GM12878 (cell line): ENCODE results near the gene TSHR. TPM values are rescaled to one million over a fixed set of nuclear protein-coding genes. Genes with fewer than 3 reads are reported as not detected.
A peak's percentile ranks its signal among the peaks of the same experiment; 100 is the strongest.

Experiments used
- BCL11A ChIP-seq: IDR thresholded peaks from 2 replicates; pipeline ENCODE4 v1.6.1; 2011; ENCODE audit warnings: low read depth, low read length
- ELK1 ChIP-seq: IDR thresholded peaks from 2 replicates; pipeline ENCODE4 v1.6.1; 2012; ENCODE audit warnings: low read depth, low read length, improper control_type of control experiment
- GATAD2B ChIP-seq: fragments of 450-650 bp; conservative IDR thresholded peaks from 2 replicates; pipeline ENCODE4 v1.6.1; 2017; ENCODE audit warnings: low read depth, mild to moderate bottlenecking, moderate library complexity
- HDAC2 ChIP-seq: fragments of 200-600 bp; sonication (generic); IDR thresholded peaks from 2 replicates; pipeline ENCODE4 v1.6.1; 2017
- HDAC6 ChIP-seq: fragments of 200-600 bp; sonication (generic); IDR thresholded peaks from one replicate; pipeline ENCODE4 v1.8.0; 2017; ENCODE audit warnings: antibody characterized with exemption; ENCODE audit not compliant: unreplicated experiment
- MAX ChIP-seq: IDR thresholded peaks from 2 replicates; pipeline ENCODE4 v1.6.1; 2012; ENCODE audit warnings: low read depth, low read length, improper control_type of control experiment
- MEF2A ChIP-seq: IDR thresholded peaks from 2 replicates; pipeline ENCODE4 v1.6.1; 2011; ENCODE audit warnings: low read depth, mild to moderate bottlenecking, low read length, moderate library complexity; ENCODE audit not compliant: insufficient read depth
- MTA2 ChIP-seq: fragments of 450-650 bp; IDR thresholded peaks from 2 replicates; pipeline ENCODE4 v1.6.1; 2016; ENCODE audit warnings: low read depth, mild to moderate bottlenecking, moderate library complexity
- MTA3 ChIP-seq: IDR thresholded peaks from 2 replicates; pipeline ENCODE4 v1.6.1; 2012; ENCODE audit warnings: low read length, inconsistent platforms, borderline replicate concordance
- PAX8 ChIP-seq: fragments of 450-650 bp; IDR thresholded peaks from 2 replicates; pipeline ENCODE4 v1.6.1; 2017; ENCODE audit warnings: mild to moderate bottlenecking, moderate library complexity
- POLR2AphosphoS2 ChIP-seq: IDR thresholded peaks from 2 replicates; pipeline ENCODE4 v1.6.1; 2011; ENCODE audit warnings: low read depth, mild to moderate bottlenecking, low read length, improper control_type of control experiment, moderate library complexity
- POLR2AphosphoS5 ChIP-seq: IDR thresholded peaks from 2 replicates; pipeline ENCODE4 v1.6.1; 2011; ENCODE audit warnings: mild to moderate bottlenecking, low read length, inconsistent platforms
- RAD21 ChIP-seq: IDR thresholded peaks from 2 replicates; pipeline ENCODE4 v1.6.1; 2011; ENCODE audit warnings: mild to moderate bottlenecking, low read depth, low read length, moderate library complexity; ENCODE audit not compliant: insufficient read depth
- RCOR1 ChIP-seq: conservative IDR thresholded peaks from 2 replicates; pipeline ENCODE4 v1.6.1; 2012; ENCODE audit warnings: low read depth, low read length, improper control_type of control experiment
- REST ChIP-seq: IDR thresholded peaks from 2 replicates; pipeline ENCODE4 v1.6.1; 2012; ENCODE audit warnings: mild to moderate bottlenecking, low read depth, low read length
- RFX5 ChIP-seq: IDR thresholded peaks from 2 replicates; pipeline ENCODE4 v1.6.1; 2011; ENCODE audit warnings: low read depth, low read length, improper control_type of control experiment
- RUNX3 ChIP-seq: IDR thresholded peaks from 2 replicates; pipeline ENCODE4 v1.6.1; 2012; ENCODE audit warnings: low read length, inconsistent platforms
- SIN3A ChIP-seq: IDR thresholded peaks from 2 replicates; pipeline ENCODE4 v1.6.1; 2012; ENCODE audit warnings: low read depth, low read length, improper control_type of control experiment
- SMARCA5 ChIP-seq: fragments of 450-650 bp; IDR thresholded peaks from 2 replicates; pipeline ENCODE4 v1.6.1; 2017; ENCODE audit warnings: mild to moderate bottlenecking
- TARDBP ChIP-seq: IDR thresholded peaks from 2 replicates; pipeline ENCODE4 v1.6.1; 2016; ENCODE audit warnings: borderline replicate concordance
- TCF3 ChIP-seq: IDR thresholded peaks from 2 replicates; pipeline ENCODE4 v1.6.1; 2012; ENCODE audit warnings: low read depth, mild to moderate bottlenecking, low read length, borderline replicate concordance; ENCODE audit not compliant: insufficient read depth
- YY1 ChIP-seq: IDR thresholded peaks from 2 replicates; pipeline ENCODE4 v1.6.1; 2011; ENCODE audit warnings: low read depth, mild to moderate bottlenecking, low read length
- ZNF592 ChIP-seq: fragments of 450-650 bp; IDR thresholded peaks from 2 replicates; pipeline ENCODE4 v1.6.1; 2017; ENCODE audit warnings: mild to moderate bottlenecking, moderate library complexity
- polyA plus RNA-seq, 11 experiments: library from polyadenylated mRNA; depleted of rRNA in 4 of 11; unstranded in 6 of 11; stranded (reverse) in 5 of 11; fragments of >200 nt; fragmentation: Nextera tagmentation in 4 of 11; fragmentation: Illumina TruSeq in 1 of 11; extraction: Ambion mirVana in 4 of 11; extraction: Trizol in 1 of 11; gene quantifications; 1 replicate in 1 of 11; 2 replicates in 10 of 11; pipeline versions ENCODE4 v1.2.1 to v1.2.3, GENCODE V29; 2011 to 2016; ENCODE audit warnings: inconsistent platforms in 2 of 11, missing spikeins in 2 of 11, low read depth in 1 of 11
- total RNA-seq, 4 experiments: library from RNA; depleted of rRNA in 3 of 4; stranded (reverse); fragments of >200 nt in 3 of 4; fragmentation: Illumina TruSeq in 1 of 4; extraction: Trizol in 1 of 4; gene quantifications; 2 replicates each; pipeline versions ENCODE4 v1.2.1 to v1.2.3, GENCODE V29; 2013 to 2021

Gene TSHR
- total and polyA plus RNA-seq, 10 of the 15 experiments (the other 5 are each of a cell fraction or from before 2014, with no cell fraction given), result 0.06 to 0.31 TPM; not detected in 8

GRCh38 chr14:81062816-81063215, 107.4 kb downstream of the TSHR start (continued):
- TF ChIP-seq SMARCA5 (no peak), ZNF592 (no peak), YY1 (peak; percentile 40; the same call in 1 of the 2 replicates), ELK1 (no peak), MEF2A (no peak), HDAC2 (no peak), TARDBP (no peak), MTA2 (no peak), RFX5 (no peak), HDAC6 (no peak), MTA3 (no peak), PAX8 (no peak), RAD21 (peak; percentile 48), POLR2AphosphoS2 (no peak), RUNX3 (peak; percentile 49), GATAD2B (no peak), REST (no peak), POLR2AphosphoS5 (no peak), RCOR1 (no peak), MAX (no peak), BCL11A (no peak), TCF3 (no peak), SIN3A (no peak)
